Stimulated activated naive CD8-positive, alpha-beta T cell treated with anti-CD3 and anti-CD28 coated beads, Interleukin-15, Interleukin-2, amounts not matched to agents 100 ng/mL and 50 ng/mL, for 24 hours (primary cell): Measurements from ENCODE around the gene MCF2L2.

Source experiments
- H3K27ac Mint-ChIP-seq: one replicate; pipeline ENCODE4 v1.8.0; 2021; ENCODE audit warnings: mild to moderate bottlenecking, mixed read lengths
- H3K27me3 Mint-ChIP-seq: one replicate; pipeline ENCODE4 v1.8.0; 2021; ENCODE audit warnings: mixed read lengths
- H3K36me3 Mint-ChIP-seq: one replicate; pipeline ENCODE4 v1.8.0; 2021; ENCODE audit warnings: low read depth, mixed read lengths
- H3K4me1 Mint-ChIP-seq: one replicate; pipeline ENCODE4 v1.8.0; 2021; ENCODE audit warnings: low read depth, mixed read lengths
- H3K4me3 Mint-ChIP-seq: one replicate; pipeline ENCODE4 v1.8.0; 2021; ENCODE audit warnings: mild to moderate bottlenecking, mixed read lengths
- H3K9me3 Mint-ChIP-seq: one replicate; pipeline ENCODE4 v1.8.0; 2021; ENCODE audit warnings: mixed read lengths

The MCF2L2 gene

DNA sequence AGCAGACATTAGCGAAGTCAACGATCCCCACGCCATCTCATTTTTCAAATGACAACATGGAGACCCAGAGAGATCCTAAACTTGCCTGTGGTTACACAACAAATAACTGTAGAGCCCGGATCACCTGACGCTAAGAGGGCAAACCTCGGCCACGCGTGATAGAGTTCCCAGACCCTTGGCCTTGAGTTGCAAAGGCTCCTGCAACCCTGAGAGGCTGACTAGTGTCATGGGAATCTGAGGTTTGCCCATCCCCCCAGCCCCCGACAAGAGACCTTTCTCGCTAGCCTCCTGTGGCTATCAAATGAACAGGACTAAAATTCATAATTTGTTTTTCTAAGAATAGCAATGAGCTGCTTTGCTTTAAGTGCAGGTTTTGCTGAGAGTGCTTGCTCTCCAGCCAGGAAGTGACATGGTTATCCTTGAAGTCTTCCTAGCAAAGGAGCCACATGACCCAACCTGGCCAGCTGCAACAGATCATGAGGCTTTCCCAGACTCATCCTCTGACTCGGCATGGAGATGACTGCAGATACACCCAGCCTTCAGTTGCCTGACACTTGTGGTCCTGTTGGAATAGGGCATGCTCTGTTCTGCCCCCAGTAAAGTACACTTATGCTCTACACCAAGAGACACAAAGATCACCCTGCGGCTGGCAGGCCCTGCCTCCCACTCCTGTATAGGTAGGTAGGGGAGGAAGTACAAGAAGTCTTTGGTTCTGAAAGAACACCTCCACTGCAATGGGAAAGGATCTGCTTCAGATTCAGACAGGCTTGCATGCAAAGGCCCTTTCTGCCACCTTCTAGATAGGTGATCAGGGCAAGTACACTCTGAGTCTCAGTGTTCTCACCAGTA lies 36.0 kb downstream of the MCF2L2 start:
- H3K27me3 Mint-ChIP-seq = peaks cover 4% of the 10 kb centered on the region

GRCh38 chr3:183391460-183391859 lies 37.0 kb downstream of the MCF2L2 start:
- H3K27me3 Mint-ChIP-seq = peaks cover 4% of the 10 kb centered on the region
- no peaks in the 10 kb centered on the region for H3K36me3 Mint-ChIP-seq
- H3K27ac Mint-ChIP-seq = no peak overlapping the region
- peaks cover 5% of the 10 kb centered on the region for H3K4me1 Mint-ChIP-seq
- H3K9me3 Mint-ChIP-seq = no peaks in the 10 kb centered on the region
- no peak overlapping the region for H3K4me3 Mint-ChIP-seq

More for the DNA sequence above, 36.0 kb downstream of the MCF2L2 start:
- Mint-ChIP-seq H3K36me3 (no peaks in the 10 kb centered on the region), H3K4me1 (peaks cover 5% of the 10 kb centered on the region), H3K27ac (no peak overlapping the region), H3K4me3 (no peak overlapping the region), H3K9me3 (no peaks in the 10 kb centered on the region)

DNA sequence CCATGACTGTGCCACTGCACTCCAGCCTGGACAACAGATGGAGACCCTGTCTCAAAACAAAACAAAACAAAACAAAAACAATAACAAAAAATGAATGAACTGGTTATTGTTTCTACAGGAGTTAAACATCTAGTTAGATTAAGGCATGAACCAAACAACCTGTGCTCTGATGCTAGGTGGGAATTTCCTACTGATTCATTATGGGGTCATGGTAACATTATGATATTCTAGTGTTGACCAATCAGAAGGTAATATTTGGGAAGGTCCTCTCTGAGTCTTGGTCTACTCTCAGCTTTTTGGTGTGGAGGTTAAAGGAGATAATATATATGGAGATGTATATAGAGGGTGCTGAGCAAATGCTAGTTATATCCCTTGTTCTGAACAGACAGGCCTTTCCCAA lies 37.6 kb downstream of the MCF2L2 start:
- Mint-ChIP-seq H3K4me1 (peaks cover 6% of the 10 kb centered on the region), H3K27me3 (peaks cover 4% of the 10 kb centered on the region), H3K27ac (no peak overlapping the region), H3K9me3 (no peaks in the 10 kb centered on the region), H3K4me3 (no peak overlapping the region), H3K36me3 (no peaks in the 10 kb centered on the region)

DNA sequence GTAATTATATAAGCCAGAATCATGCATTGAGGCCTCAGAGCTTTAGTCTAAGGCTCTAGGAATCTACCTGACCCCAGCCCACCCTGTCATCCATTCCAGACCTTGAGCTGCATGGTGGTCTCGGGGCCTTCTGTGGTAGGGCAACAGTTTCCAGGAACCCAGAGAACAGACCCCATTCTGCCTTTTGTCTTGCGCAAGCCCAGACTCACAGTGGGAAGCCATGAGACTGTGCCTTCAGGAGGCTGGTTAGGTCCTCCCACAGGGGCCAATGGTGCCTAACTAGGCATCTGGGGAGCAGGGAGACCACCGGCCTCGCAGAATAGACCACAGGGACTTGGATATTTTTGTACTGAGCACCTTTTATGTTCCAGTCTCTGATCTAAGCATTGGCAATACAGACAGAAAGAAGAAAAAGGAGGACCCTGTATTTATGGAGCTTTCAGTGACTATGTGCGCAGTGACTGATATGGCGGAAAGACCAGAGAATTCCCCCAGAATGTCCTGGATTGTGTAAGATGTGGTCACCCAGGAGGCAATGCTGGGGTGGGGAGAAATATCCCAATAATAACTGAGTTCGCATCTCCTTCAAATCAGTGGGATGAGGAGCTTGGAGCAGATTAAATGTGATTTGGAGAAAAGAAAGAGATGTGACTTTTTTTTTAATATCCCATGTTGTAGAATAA lies 40.1 kb downstream of the MCF2L2 start:
- H3K4me3 Mint-ChIP-seq = no peak overlapping the region
- H3K9me3 Mint-ChIP-seq = no peaks in the 10 kb centered on the region
- peaks cover 7% of the 10 kb centered on the region for H3K4me1 Mint-ChIP-seq
- no peak overlapping the region for H3K27ac Mint-ChIP-seq
- no peaks in the 10 kb centered on the region for H3K27me3 Mint-ChIP-seq
- H3K36me3 Mint-ChIP-seq = no peaks in the 10 kb centered on the region

DNA sequence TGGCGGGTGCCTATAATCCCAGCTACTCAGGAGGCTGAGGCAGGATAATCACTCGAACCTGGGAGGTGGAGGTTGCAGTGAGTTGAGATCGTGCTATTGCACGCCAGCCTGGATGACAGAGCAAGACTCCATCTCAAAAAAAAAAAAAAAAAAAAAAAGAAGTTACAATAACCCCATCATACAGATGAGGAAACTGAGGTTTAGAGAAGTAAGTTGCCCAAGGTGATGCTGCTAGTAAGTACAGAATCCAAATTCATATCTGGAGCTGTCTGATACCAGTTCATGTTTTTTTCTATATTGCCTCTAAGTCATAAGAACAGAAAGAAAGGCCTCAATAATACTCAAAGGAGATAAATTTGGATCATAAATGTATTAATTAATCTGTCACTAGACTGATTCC lies 40.6 kb downstream of the MCF2L2 start:
- Mint-ChIP-seq H3K4me3 (no peak overlapping the region), H3K27ac (no peak overlapping the region), H3K27me3 (no peaks in the 10 kb centered on the region), H3K36me3 (no peaks in the 10 kb centered on the region), H3K9me3 (no peaks in the 10 kb centered on the region), H3K4me1 (peaks cover 7% of the 10 kb centered on the region)

GRCh38 chr3:183386651-183387050 lies 41.8 kb downstream of the MCF2L2 start:
- H3K27ac Mint-ChIP-seq = no peak overlapping the region
- H3K9me3 Mint-ChIP-seq = no peaks in the 10 kb centered on the region
- no peaks in the 10 kb centered on the region for H3K36me3 Mint-ChIP-seq
- no peak overlapping the region for H3K4me3 Mint-ChIP-seq
- no peaks in the 10 kb centered on the region for H3K27me3 Mint-ChIP-seq
- H3K4me1 Mint-ChIP-seq = peaks cover 11% of the 10 kb centered on the region

GRCh38 chr3:183385698-183386613 lies 42.5 kb downstream of the MCF2L2 start:
- Mint-ChIP-seq H3K4me3 (no peak overlapping the region), H3K9me3 (no peaks in the 10 kb centered on the region), H3K36me3 (no peaks in the 10 kb centered on the region), H3K27ac (peak overlapping the region; percentile 47), H3K27me3 (no peaks in the 10 kb centered on the region), H3K4me1 (peaks cover 16% of the 10 kb centered on the region)

GRCh38 chr3:183381673-183382072 lies 46.7 kb downstream of the MCF2L2 start:
- H3K36me3 Mint-ChIP-seq = no peaks in the 10 kb centered on the region
- no peak overlapping the region for H3K27ac Mint-ChIP-seq
- H3K4me1 Mint-ChIP-seq = peaks cover 37% of the 10 kb centered on the region
- no peaks in the 10 kb centered on the region for H3K27me3 Mint-ChIP-seq
- H3K9me3 Mint-ChIP-seq = no peaks in the 10 kb centered on the region
- no peak overlapping the region for H3K4me3 Mint-ChIP-seq

DNA sequence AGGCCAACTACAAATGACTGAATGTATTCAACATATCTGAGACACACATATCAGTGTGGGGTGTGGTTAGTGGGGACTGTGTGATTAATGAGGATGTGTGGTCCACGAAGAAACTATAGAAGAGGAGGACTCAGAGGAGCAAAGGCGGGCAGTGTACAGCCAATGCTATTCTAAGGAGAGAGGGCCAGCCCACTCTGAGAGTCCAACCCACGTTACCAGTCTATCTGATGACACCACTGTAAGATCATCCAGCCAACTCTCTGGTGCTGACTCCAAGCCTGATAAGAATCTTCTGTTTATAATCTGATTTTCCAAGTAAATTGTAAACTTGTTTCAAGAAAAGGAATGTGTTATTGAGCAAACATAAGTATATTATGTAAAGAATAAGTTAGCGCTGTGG lies 47.2 kb downstream of the MCF2L2 start:
- Mint-ChIP-seq H3K9me3 (no peaks in the 10 kb centered on the region), H3K4me1 (peaks cover 42% of the 10 kb centered on the region), H3K27ac (no peak overlapping the region), H3K4me3 (no peak overlapping the region), H3K36me3 (no peaks in the 10 kb centered on the region), H3K27me3 (no peaks in the 10 kb centered on the region)

DNA sequence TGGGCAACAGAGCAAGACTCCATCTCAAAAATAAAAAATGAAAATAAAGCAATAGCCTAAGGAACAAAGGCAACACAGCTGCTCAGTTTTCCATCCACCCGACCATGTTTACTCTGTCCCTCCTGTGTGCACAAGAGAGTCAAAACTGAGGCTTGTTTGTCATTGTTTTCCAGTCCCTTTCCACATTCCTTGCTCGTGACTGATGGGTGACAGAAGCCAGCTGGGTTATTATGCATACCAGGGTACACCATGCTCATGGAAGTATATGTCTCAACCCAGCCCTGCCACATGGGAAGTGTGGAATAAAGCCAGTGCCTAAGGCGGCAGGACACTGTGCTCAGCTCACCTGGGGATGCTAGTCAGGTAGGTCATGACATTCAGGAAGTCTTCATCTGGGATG lies 49.5 kb downstream of the MCF2L2 start:
- H3K9me3 Mint-ChIP-seq = no peaks in the 10 kb centered on the region
- no peak overlapping the region for H3K27ac Mint-ChIP-seq
- no peaks in the 10 kb centered on the region for H3K36me3 Mint-ChIP-seq
- H3K4me1 Mint-ChIP-seq = peaks cover 51% of the 10 kb centered on the region
- peaks cover 2% of the 10 kb centered on the region for H3K27me3 Mint-ChIP-seq
- H3K4me3 Mint-ChIP-seq = no peak overlapping the region

DNA sequence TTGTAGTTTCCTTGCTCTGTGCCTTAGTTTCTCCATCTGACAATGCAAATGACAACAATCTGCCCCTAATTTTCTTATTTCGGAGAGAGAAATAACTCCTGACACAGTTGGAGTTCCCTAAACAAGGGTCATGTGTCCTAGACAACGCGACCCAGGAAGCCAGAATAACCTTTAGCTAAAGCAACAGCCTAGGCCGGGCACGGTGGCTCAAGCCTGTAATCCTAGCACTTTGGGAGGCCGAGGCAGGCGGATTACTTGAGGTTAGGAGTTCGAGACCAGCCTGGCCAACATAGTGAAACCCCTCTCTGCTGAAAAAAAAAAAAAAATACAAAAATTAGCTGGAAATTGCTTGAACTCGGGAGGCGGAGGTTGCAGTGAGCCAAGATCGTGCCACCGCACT lies 49.9 kb downstream of the MCF2L2 start:
- Mint-ChIP-seq H3K9me3 (no peaks in the 10 kb centered on the region), H3K27me3 (peaks cover 5% of the 10 kb centered on the region), H3K4me1 (peaks cover 51% of the 10 kb centered on the region), H3K4me3 (no peak overlapping the region), H3K27ac (no peak overlapping the region), H3K36me3 (no peaks in the 10 kb centered on the region)

DNA sequence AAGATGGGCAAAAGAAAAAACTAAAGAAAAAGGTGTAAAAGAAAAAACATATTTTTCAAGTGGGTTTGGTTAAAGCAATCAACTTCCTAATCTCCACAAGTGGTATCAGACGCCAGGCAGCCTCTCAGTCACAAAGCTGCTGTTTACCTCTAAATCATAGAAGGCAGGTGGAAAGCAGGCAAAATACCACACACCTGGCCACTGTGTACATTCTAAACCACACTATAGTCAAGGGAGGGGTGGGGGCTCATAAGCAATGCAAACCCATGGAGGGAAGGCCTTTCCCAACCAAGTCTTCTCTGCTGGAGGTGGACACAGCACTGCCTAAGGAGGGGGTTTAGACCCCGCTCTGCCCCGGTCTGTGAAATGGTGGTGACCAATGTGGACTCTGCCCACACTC lies 50.4 kb downstream of the MCF2L2 start:
- Mint-ChIP-seq H3K27ac (peak overlapping the region; percentile 83), H3K27me3 (peaks cover 5% of the 10 kb centered on the region), H3K9me3 (no peaks in the 10 kb centered on the region), H3K4me3 (no peak overlapping the region), H3K36me3 (no peaks in the 10 kb centered on the region), H3K4me1 (peaks cover 51% of the 10 kb centered on the region)

GRCh38 chr3:183377307-183377959 lies 51.0 kb downstream of the MCF2L2 start:
- Mint-ChIP-seq H3K36me3 (no peaks in the 10 kb centered on the region), H3K27me3 (peaks cover 5% of the 10 kb centered on the region), H3K27ac (peak overlapping the region; percentile 83), H3K4me1 (peaks cover 51% of the 10 kb centered on the region), H3K4me3 (peak overlapping the region; percentile 27), H3K9me3 (no peaks in the 10 kb centered on the region)

DNA sequence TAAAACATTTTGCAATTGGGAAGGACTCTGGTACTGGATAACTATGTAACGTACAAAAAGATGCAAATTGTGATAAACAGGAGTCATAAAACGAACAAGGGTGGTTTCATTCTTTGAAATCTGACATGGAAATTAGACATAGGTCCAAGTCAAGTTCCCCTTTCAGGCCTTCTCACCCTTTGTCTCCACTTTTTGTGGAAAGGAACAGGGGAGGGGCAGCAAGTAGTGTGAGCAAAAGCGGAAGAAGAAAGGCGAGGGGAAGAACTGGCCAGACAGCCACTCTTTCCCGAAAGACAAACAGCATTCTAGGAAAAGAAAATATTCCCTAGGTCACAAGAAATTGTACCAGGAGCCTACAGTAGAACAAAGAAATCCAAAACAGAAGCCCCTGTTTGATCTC lies 52.6 kb downstream of the MCF2L2 start:
- Mint-ChIP-seq H3K4me3 (no peak overlapping the region), H3K4me1 (peaks cover 53% of the 10 kb centered on the region), H3K27ac (no peak overlapping the region), H3K9me3 (no peaks in the 10 kb centered on the region), H3K36me3 (no peaks in the 10 kb centered on the region), H3K27me3 (peaks cover 5% of the 10 kb centered on the region)
